Loucy (cell line): ENCODE results near the gene NUFIP2.
A peak's percentile ranks its signal among the peaks of the same experiment; 100 is the strongest.
"Not testable (repeated sequence)": the region's sequence is repeated elsewhere in the genome, so short reads cannot be mapped to it uniquely, and the experiment has no call there.

Experiments used
- H2AFZ ChIP-seq: fragments of 200-600 bp; sonication (generic); 2 replicates; pipeline ENCODE4 v1.6.0; 2016; ENCODE audit warnings: antibody characterized with exemption, mild to moderate bottlenecking, low read length, moderate library complexity
- H3F3A ChIP-seq: fragments of 200-600 bp; 2 replicates; pipeline ENCODE4 v1.6.0; 2016; ENCODE audit warnings: antibody characterized with exemption, low read depth, mild to moderate bottlenecking
- H3K27me3 ChIP-seq: fragments of 200-600 bp; sonication (generic); 2 replicates; pipeline ENCODE4 v1.6.1; 2014; ENCODE audit warnings: low read length, mild to moderate bottlenecking; ENCODE audit not compliant: insufficient read depth, poor library complexity, severe bottlenecking
- H3K36me3 ChIP-seq: fragments of 200-600 bp; sonication (generic); 2 replicates; pipeline ENCODE4 v1.6.1; 2016; ENCODE audit warnings: low read length; ENCODE audit not compliant: insufficient read depth
- H3K4me1 ChIP-seq: fragments of 200-600 bp; sonication (generic); 2 replicates; pipeline ENCODE4 v1.5.1; 2014; ENCODE audit warnings: low read length, mild to moderate bottlenecking; ENCODE audit not compliant: insufficient read depth, poor library complexity, severe bottlenecking
- H3K4me2 ChIP-seq: fragments of 200-600 bp; sonication (generic); 2 replicates; pipeline ENCODE4 v1.6.0; 2014; ENCODE audit warnings: antibody characterized with exemption, low read length, low read depth, mild to moderate bottlenecking; ENCODE audit not compliant: poor library complexity, severe bottlenecking
- H3K4me3 ChIP-seq: fragments of 200-600 bp; sonication (generic); 2 replicates; pipeline ENCODE4 v1.5.1; 2014; ENCODE audit warnings: low read length, mild to moderate bottlenecking, mixed read lengths; ENCODE audit not compliant: poor library complexity, severe bottlenecking
- H3K79me2 ChIP-seq: fragments of 200-600 bp; sonication (generic); 2 replicates; pipeline ENCODE4 v1.6.1; 2014; ENCODE audit warnings: low read length; ENCODE audit not compliant: insufficient read depth
- H3K9ac ChIP-seq: fragments of 200-600 bp; sonication (generic); 2 replicates; pipeline ENCODE4 v1.6.0; 2014; ENCODE audit warnings: mild to moderate bottlenecking, low read depth, low read length, moderate library complexity; ENCODE audit not compliant: poor library complexity, severe bottlenecking
- H3K9me2 ChIP-seq: fragments of 200-600 bp; sonication (generic); replicated peaks from 2 replicates; pipeline ENCODE4 v1.6.1; 2016; ENCODE audit warnings: low read depth, low read length, mixed read lengths
- H3K9me3 ChIP-seq: fragments of 200-600 bp; sonication (generic); 2 replicates; pipeline ENCODE4 v1.6.1; 2014; ENCODE audit warnings: mild to moderate bottlenecking, antibody characterized with exemption, low read length, low read depth; ENCODE audit not compliant: insufficient read depth
- H4K20me1 ChIP-seq: fragments of 200-600 bp; sonication (generic); 2 replicates; pipeline ENCODE4 v1.6.0; 2014; ENCODE audit warnings: antibody characterized with exemption, low read length, mild to moderate bottlenecking; ENCODE audit not compliant: insufficient read depth, poor library complexity, severe bottlenecking
- EZH2phosphoT487 ChIP-seq: fragments of 200-600 bp; IDR thresholded peaks from 2 replicates; pipeline ENCODE4 v1.6.1; 2018; ENCODE audit warnings: antibody characterized with exemption, mild to moderate bottlenecking, moderate library complexity, borderline replicate concordance
- TF ChIP-seq, protein P1 (sequence below): fragments of 200-600 bp; sonication (generic); conservative IDR thresholded peaks from 2 replicates; pipeline ENCODE4 v1.5.1; 2014; ENCODE audit warnings: mild to moderate bottlenecking, antibody characterized with exemption, low read length

NUFIP2 gene

DNA sequence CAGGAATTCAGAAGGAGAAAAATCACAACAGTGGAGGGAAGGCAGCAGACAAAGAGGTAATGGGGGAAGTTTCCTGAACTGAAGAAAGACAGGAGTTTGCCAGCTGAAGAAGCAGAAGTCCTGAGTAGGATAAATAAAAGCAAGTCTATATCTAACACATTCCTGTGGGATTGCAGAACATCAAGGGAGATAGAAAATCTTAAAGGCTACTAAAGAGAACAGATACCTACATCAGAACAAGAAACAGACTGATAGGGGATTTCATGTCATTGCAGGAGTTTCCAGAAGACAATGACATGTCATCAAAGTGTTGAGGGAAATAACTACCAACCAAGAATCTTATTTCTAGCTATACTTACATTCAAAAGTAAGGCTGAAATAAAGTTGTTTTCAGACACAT lies 68.6 kb downstream of the NUFIP2 start:
- H3K27me3 ChIP-seq = no peaks in the 10 kb centered on the region
- H4K20me1 ChIP-seq = no peaks in the 10 kb centered on the region
- no peaks in the 10 kb centered on the region for H3F3A ChIP-seq
- H2AFZ ChIP-seq = 0 out of 2 replicates have a peak overlapping the region, but pooled peaks have one; percentile 3
- H3K79me2 ChIP-seq = no peaks in the 10 kb centered on the region
- H3K4me1 ChIP-seq = no peaks in the 10 kb centered on the region
- no peak overlapping the region for H3K9ac ChIP-seq
- TF ChIP-seq, protein P1, sequence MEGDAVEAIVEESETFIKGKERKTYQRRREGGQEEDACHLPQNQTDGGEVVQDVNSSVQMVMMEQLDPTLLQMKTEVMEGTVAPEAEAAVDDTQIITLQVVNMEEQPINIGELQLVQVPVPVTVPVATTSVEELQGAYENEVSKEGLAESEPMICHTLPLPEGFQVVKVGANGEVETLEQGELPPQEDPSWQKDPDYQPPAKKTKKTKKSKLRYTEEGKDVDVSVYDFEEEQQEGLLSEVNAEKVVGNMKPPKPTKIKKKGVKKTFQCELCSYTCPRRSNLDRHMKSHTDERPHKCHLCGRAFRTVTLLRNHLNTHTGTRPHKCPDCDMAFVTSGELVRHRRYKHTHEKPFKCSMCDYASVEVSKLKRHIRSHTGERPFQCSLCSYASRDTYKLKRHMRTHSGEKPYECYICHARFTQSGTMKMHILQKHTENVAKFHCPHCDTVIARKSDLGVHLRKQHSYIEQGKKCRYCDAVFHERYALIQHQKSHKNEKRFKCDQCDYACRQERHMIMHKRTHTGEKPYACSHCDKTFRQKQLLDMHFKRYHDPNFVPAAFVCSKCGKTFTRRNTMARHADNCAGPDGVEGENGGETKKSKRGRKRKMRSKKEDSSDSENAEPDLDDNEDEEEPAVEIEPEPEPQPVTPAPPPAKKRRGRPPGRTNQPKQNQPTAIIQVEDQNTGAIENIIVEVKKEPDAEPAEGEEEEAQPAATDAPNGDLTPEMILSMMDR = no peak
- TF ChIP-seq EZH2phosphoT487 = no peak
- no peak overlapping the region for H3K4me2 ChIP-seq
- no peak overlapping the region for H3K4me3 ChIP-seq
- H3K9me3 ChIP-seq = no peaks in the 10 kb centered on the region
- no peaks in the 10 kb centered on the region for H3K9me2 ChIP-seq
- H3K36me3 ChIP-seq = no peaks in the 10 kb centered on the region

DNA sequence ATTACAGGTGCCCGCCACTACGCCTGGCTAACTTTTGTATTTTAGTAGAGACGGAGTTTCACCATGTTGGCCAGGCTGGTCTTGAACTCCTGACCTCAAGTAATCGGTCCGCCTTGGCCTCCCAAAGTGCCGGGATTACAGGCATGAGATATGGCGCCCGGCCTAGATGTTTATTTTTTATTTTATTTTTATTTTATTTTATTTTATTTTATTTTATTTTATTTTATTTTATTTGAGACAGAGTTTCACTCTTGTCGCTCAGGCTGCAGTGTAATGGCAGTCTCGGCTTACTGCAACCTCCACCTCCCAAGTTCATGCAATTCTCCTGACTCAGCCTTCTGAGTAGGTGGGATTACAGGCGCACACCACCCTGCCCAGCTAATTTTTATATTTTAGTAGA lies 72.6 kb downstream of the NUFIP2 start:
- not testable (repeated sequence) for H3F3A ChIP-seq, H3K9me2 ChIP-seq, H3K9ac ChIP-seq, H3K27me3 ChIP-seq, H3K36me3 ChIP-seq, H3K4me3 ChIP-seq, H3K79me2 ChIP-seq, H3K9me3 ChIP-seq, H3K4me2 ChIP-seq, H4K20me1 ChIP-seq, H2AFZ ChIP-seq, H3K4me1 ChIP-seq

DNA sequence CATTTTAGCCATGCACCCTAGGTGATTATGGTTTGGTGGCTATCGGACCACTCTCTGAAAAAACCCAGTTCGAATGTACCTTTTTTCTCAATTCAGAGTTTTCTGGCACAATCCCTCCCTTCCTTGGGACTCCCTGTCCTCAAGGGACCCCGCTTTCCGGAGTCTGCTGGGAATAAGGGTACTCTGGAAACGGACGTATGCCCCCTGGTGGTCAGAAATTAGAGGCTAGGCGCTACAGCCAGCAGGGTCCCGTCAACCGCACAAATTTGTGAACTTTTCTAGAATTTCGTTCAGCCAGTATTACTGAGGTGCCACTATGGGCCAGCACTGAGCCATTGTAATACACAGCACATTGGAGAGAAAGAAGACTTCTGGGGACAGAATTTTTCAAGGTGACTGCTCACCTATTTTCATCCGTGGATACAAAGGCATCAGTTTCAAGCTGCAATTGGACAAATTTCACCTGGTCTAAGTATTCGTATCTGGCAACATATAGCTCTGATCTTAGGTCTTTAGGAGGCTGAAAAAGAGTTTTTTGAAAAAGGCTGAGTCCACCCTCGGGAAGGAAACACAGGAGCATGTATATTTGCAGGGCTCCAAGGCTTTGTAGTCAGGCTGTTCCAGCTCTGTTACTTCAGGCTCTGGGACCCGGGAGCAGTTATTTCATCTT lies 74.4 kb downstream of the NUFIP2 start:
- Histone ChIP-seq H4K20me1 (no peaks in the 10 kb centered on the region), H3K4me2 (peak overlapping the region; percentile 1), H2AFZ (peak overlapping the region; percentile 79), H3K27me3 (no peaks in the 10 kb centered on the region), H3K79me2 (no peaks in the 10 kb centered on the region), H3F3A (no peaks in the 10 kb centered on the region), H3K9me2 (no peaks in the 10 kb centered on the region), H3K9me3 (no peaks in the 10 kb centered on the region), H3K4me1 (no peaks in the 10 kb centered on the region), H3K36me3 (no peaks in the 10 kb centered on the region), H3K9ac (no peak overlapping the region), H3K4me3 (no peak overlapping the region)
- TF ChIP-seq, protein P1 = peak; percentile 99
- no peak for TF ChIP-seq EZH2phosphoT487

DNA sequence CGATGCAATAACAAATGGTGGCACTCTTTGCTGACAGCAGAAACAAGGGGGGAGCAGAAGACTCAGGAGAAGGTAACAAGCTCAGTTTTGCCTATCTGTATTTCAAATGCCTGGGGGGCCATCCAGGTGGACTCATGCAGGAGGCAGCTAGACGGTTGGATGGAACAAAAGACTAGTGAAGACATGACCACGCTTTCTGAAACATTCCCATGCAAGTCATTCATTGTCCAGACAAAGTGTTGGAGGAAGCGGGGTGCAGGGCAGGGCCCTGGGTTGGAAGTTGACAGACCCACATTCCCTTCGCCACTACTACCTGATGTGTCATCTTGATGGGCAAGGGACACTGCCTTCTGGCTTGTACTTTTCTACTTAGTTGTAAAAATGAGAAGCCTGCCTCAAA lies 77.1 kb downstream of the NUFIP2 start:
- no peak overlapping the region for H2AFZ ChIP-seq
- H3K4me2 ChIP-seq = no peak overlapping the region
- no peaks in the 10 kb centered on the region for H3K9me3 ChIP-seq
- no peaks in the 10 kb centered on the region for H3K79me2 ChIP-seq
- no peak for TF ChIP-seq EZH2phosphoT487
- TF ChIP-seq, protein P1 = no peak
- H3K4me1 ChIP-seq = no peaks in the 10 kb centered on the region
- H4K20me1 ChIP-seq = no peaks in the 10 kb centered on the region
- no peaks in the 10 kb centered on the region for H3F3A ChIP-seq
- H3K36me3 ChIP-seq = no peaks in the 10 kb centered on the region
- H3K27me3 ChIP-seq = no peaks in the 10 kb centered on the region
- no peak overlapping the region for H3K9ac ChIP-seq
- no peak overlapping the region for H3K4me3 ChIP-seq
- no peaks in the 10 kb centered on the region for H3K9me2 ChIP-seq
